ENCODE measurements around the gene INAVA. TPM values are rescaled to one million over a fixed set of nuclear protein-coding genes. Genes with fewer than 3 reads are reported as not detected.

INAVA gene
- total RNA-seq, 1 donor from 2014 or later = 2.4 TPM

DNA sequence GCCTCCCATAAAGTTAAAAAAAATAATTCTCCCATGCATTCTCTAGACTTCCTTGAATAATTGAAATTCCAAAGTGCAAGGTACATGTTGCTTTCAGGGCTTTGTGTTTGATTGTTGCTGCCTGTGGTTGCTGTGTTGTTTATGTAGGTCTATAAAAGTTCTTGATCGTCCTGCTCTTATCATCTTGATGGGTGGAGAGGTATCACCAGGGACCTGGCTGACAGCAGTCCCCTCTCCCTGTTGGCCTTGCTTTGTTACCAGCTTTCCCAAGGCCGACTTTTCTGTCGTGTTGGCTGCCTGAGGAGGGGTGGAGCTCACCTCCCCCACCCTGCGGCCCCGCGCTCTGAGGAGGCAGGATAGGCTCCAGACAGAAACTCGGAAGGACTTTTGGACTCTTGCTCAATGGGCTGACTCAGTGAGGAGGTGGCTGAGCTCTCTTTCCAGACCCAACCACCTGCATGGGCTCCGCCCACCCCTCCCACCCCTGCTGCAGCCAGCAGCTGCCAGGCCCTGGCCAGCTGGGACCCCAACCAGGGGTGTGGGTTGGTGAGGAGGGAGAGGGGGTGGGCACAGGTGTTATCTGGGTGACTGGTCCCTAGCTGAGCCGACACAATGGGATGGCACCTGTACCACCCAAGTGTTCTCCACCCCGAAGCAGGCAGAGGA lies 2.0 kb downstream of the INAVA start:
- no peaks in the 10 kb centered on the region for H3K27me3 Mint-ChIP-seq (ENCODE audit: unreplicated experiment)
- no peak overlapping the region for H3K27ac Mint-ChIP-seq (ENCODE audit: unreplicated experiment)
- no peaks in the 10 kb centered on the region for H3K36me3 Mint-ChIP-seq (ENCODE audit: unreplicated experiment)
- H3K4me3 Mint-ChIP-seq (ENCODE audit: unreplicated experiment) = no peak overlapping the region
- H3K4me1 Mint-ChIP-seq (ENCODE audit: low read depth, unreplicated experiment) = peaks cover 14% of the 10 kb centered on the region
- no peak for DNase-seq
- TF ChIP-seq, protein P1, sequence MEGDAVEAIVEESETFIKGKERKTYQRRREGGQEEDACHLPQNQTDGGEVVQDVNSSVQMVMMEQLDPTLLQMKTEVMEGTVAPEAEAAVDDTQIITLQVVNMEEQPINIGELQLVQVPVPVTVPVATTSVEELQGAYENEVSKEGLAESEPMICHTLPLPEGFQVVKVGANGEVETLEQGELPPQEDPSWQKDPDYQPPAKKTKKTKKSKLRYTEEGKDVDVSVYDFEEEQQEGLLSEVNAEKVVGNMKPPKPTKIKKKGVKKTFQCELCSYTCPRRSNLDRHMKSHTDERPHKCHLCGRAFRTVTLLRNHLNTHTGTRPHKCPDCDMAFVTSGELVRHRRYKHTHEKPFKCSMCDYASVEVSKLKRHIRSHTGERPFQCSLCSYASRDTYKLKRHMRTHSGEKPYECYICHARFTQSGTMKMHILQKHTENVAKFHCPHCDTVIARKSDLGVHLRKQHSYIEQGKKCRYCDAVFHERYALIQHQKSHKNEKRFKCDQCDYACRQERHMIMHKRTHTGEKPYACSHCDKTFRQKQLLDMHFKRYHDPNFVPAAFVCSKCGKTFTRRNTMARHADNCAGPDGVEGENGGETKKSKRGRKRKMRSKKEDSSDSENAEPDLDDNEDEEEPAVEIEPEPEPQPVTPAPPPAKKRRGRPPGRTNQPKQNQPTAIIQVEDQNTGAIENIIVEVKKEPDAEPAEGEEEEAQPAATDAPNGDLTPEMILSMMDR (IDR thresholded peaks at IDR 0.05; ENCODE audit: partially characterized antibody, unreplicated experiment) = no peak
- peaks cover 4% of the 10 kb centered on the region for H3K9me3 Mint-ChIP-seq (ENCODE audit: unreplicated experiment)

DNA sequence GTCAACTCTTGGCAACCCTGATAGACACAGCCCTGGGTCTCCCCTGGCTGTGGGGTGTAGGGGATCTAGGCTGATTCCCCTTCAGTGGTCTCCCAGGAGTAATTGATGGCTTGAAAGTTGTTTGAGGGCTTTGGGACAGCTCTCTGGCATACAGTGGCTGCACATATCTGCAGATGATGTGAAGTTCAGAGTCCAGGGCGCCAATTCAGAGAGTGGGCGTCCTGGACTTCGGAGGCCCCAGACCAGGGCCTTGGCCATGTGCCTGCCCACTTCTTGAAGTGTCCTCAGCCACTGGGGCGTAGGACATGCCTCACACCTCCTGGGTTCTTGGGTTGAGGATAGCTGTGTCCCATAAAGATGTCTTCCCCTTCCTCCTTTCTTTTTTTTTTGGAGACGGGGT lies 2.6 kb downstream of the INAVA start:
- H3K9me3 Mint-ChIP-seq (ENCODE audit: unreplicated experiment) = peaks cover 2% of the 10 kb centered on the region
- TF ChIP-seq, protein P1 (IDR thresholded peaks at IDR 0.05; ENCODE audit: partially characterized antibody, unreplicated experiment) = no peak
- H3K4me1 Mint-ChIP-seq (ENCODE audit: low read depth, unreplicated experiment) = peaks cover 9% of the 10 kb centered on the region
- H3K27ac Mint-ChIP-seq (ENCODE audit: unreplicated experiment) = no peak overlapping the region
- no peaks in the 10 kb centered on the region for H3K36me3 Mint-ChIP-seq (ENCODE audit: unreplicated experiment)
- H3K4me3 Mint-ChIP-seq (ENCODE audit: unreplicated experiment) = no peak overlapping the region
- no peak for DNase-seq
- no peaks in the 10 kb centered on the region for H3K27me3 Mint-ChIP-seq (ENCODE audit: unreplicated experiment)

DNA sequence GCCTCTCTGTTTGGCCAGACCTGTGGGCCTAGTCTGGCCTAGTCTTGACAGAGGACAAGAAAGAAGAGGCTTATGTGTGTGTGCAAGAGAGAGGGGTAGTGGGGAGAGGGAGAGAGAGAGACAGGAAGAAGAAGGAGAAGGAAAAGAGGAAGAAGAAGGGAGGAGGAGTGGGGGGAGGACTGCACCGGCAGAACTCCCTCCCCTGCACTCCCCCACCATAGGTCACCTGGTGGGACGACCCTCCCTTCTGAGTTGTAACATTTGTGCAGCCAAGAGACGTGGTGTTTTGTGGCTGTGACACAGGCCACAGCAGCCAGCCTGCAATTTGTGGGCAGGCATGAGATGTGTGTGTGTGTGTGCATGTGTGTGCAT lies 4.3 kb downstream of the INAVA start:
- TF ChIP-seq, protein P1 (IDR thresholded peaks at IDR 0.05; ENCODE audit: partially characterized antibody, unreplicated experiment) = no peak
- peaks cover under 1% of the 10 kb centered on the region for H3K9me3 Mint-ChIP-seq (ENCODE audit: unreplicated experiment)
- H3K27ac Mint-ChIP-seq (ENCODE audit: unreplicated experiment) = no peak overlapping the region
- H3K27me3 Mint-ChIP-seq (ENCODE audit: unreplicated experiment) = no peaks in the 10 kb centered on the region
- H3K36me3 Mint-ChIP-seq (ENCODE audit: unreplicated experiment) = no peaks in the 10 kb centered on the region
- H3K4me1 Mint-ChIP-seq (ENCODE audit: low read depth, unreplicated experiment) = peaks cover 7% of the 10 kb centered on the region
- DNase-seq = no peak
- no peak overlapping the region for H3K4me3 Mint-ChIP-seq (ENCODE audit: unreplicated experiment)

DNA sequence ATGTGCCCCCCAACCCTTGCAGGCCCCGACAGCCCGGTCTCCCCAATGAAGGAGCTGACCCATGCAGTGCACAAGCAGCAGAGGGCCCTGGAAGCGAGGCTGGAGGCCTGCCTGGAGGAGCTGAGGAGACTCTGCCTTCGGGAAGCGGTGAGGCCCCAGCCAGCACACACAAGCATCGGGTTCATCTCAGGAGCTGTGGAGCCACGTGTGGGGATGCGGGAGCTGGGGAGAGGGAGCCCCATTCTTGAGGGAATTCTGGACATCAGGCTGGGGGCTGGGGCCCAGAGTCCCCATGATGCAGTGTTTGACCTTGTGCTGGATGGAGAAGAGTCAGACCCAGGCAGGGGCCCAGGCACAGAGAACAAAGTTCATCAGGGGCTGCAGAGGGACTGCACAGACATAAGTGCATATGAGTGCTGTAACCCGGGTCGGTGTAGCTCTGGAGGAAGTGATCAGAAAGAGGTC lies 4.8 kb downstream of the INAVA start:
- Mint-ChIP-seq H3K27ac (ENCODE audit: unreplicated experiment) (no peak overlapping the region), H3K4me1 (ENCODE audit: low read depth, unreplicated experiment) (peaks cover 7% of the 10 kb centered on the region), H3K27me3 (ENCODE audit: unreplicated experiment) (no peaks in the 10 kb centered on the region), H3K4me3 (ENCODE audit: unreplicated experiment) (no peak overlapping the region), H3K36me3 (ENCODE audit: unreplicated experiment) (no peaks in the 10 kb centered on the region), H3K9me3 (ENCODE audit: unreplicated experiment) (no peaks in the 10 kb centered on the region)
- TF ChIP-seq, protein P1 (IDR thresholded peaks at IDR 0.05; ENCODE audit: partially characterized antibody, unreplicated experiment) = no peak
- DNase-seq = no peak

DNA sequence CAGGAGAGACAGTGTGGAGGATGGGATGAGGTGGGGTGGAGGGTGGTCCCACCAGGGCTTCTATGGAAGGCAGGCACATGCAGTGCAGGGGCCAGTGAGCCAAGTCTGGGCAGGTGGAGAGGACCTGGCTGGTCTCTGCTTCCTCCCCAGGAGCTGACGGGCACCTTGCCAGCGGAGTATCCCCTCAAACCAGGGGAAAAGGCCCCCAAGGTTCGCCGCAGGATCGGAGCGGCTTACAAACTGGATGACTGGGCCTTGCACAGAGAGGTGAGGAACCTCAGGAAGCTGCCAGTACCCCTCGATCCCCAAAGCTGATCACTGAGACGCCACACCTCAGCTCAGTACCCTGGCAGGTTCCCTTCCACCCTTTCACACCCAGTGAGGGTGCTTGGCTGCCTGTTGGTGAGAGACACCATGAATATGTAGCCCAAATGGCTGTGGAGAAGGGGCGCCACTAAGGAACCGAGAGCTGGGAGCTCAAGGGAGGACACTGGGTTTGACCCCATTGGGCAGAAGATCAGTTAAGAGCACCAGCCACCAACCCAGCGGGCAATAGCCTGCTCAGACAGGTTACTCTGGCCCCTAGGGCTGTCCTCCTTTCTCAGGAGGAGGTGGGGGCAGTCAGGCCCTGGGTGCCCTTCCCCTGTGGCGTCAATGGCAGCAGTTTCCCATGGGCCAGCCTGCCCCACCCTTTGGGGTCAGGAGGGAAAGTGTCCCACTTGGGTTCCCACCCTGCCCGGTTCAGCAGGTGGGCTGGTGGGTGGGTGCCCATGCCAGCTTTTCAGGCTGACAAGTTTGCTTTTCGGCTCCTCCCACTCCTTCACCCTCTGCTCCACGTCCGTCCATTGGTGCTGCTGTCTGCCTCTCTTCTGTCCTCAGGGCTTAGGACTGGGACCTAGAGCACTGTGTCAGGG lies 5.5 kb downstream of the INAVA start:
- Mint-ChIP-seq H3K4me1 (ENCODE audit: low read depth, unreplicated experiment) (peaks cover 7% of the 10 kb centered on the region), H3K27ac (ENCODE audit: unreplicated experiment) (no peak overlapping the region), H3K36me3 (ENCODE audit: unreplicated experiment) (no peaks in the 10 kb centered on the region), H3K27me3 (ENCODE audit: unreplicated experiment) (no peaks in the 10 kb centered on the region), H3K9me3 (ENCODE audit: unreplicated experiment) (no peaks in the 10 kb centered on the region), H3K4me3 (ENCODE audit: unreplicated experiment) (no peak overlapping the region)
- no peak for DNase-seq
- TF ChIP-seq, protein P1 (IDR thresholded peaks at IDR 0.05; ENCODE audit: partially characterized antibody, unreplicated experiment) = no peak
